DMS53 treated with DMSO at 0.1 percent for 48 hours (cell line): ENCODE data around the gene ACTN1.

ENCODE experiments used
- DNase-seq: peaks from one replicate; lab custom pipeline; 2025; ENCODE audit not compliant: unreplicated experiment; lab: John Stamatoyannopoulos, UW

Gene ACTN1

GRCh38 chr14:68951800-68952530, 27.1 kb downstream of the ACTN1 start:
- DNase-seq: no peak

- DNase-seq: no peak
These were observed 27.9 kb downstream of the ACTN1 start for GRCh38 chr14:68951035-68951797.

- DNase-seq: no peak
These were observed 29.0 kb downstream of the ACTN1 start for GRCh38 chr14:68950111-68950510.

GRCh38 chr14:68949601-68949965, 29.5 kb downstream of the ACTN1 start:
- no peak for DNase-seq

- no peak for DNase-seq
These were observed 30.2 kb downstream of the ACTN1 start for GRCh38 chr14:68948686-68949600.

- no peak for DNase-seq
These were observed 31.3 kb downstream of the ACTN1 start for GRCh38 chr14:68947802-68948201.

GRCh38 chr14:68946489-68946822, 32.6 kb downstream of the ACTN1 start:
- no peak for DNase-seq

GRCh38 chr14:68945585-68946488, 33.3 kb downstream of the ACTN1 start:
- no peak for DNase-seq

GRCh38 chr14:68945190-68945584, 33.9 kb downstream of the ACTN1 start:
- no peak for DNase-seq

GRCh38 chr14:68944162-68944561, 34.9 kb downstream of the ACTN1 start:
- DNase-seq: no peak

GRCh38 chr14:68943107-68943506, 36.0 kb downstream of the ACTN1 start:
- no peak for DNase-seq

- DNase-seq: no peak
These were observed 36.6 kb downstream of the ACTN1 start for GRCh38 chr14:68942296-68943035.

GRCh38 chr14:68941820-68942219, 37.3 kb downstream of the ACTN1 start:
- no peak for DNase-seq

GRCh38 chr14:68940614-68941185, 38.4 kb downstream of the ACTN1 start:
- no peak for DNase-seq

- DNase-seq: peak; percentile 31
These were observed 39.0 kb downstream of the ACTN1 start for GRCh38 chr14:68939893-68940613.

GRCh38 chr14:68939181-68939892, 39.8 kb downstream of the ACTN1 start:
- DNase-seq: no peak

GRCh38 chr14:68938271-68939150, 40.6 kb downstream of the ACTN1 start:
- peak; percentile 89 for DNase-seq
